Endothelial cell of umbilical vein (primary cell): ENCODE results near the gene CTDSPL. TPM values are rescaled to one million over a fixed set of nuclear protein-coding genes. Genes with fewer than 3 reads are reported as not detected.

Experiments
- BruUV-seq: library from RNA; stranded (reverse); fragments of 400-500 nt; replicated peaks from 2 replicates; lab custom pipeline; 2021; lab: Mats Ljungman, UMichigan
- CTCF ChIA-PET: fragments of 300-600, 350-600 bp; sonication (Branson Sonifier 250); formaldehyde crosslinking; loops from one replicate; lab custom pipeline; 2021; ENCODE audit warnings: antibody characterized with exemption, inconsistent platforms; lab: Charles Lee
- POLR2A ChIA-PET: fragments of 300-600, 350-600 bp; sonication (Branson Sonifier 250); formaldehyde crosslinking; loops from one replicate; lab custom pipeline; 2021; ENCODE audit warnings: antibody characterized with exemption, inconsistent platforms; lab: Charles Lee
- DNase-seq: peaks from one replicate; pipeline ENCODE4 v3.0.0-alpha.2; 2011; ENCODE audit warnings: low read depth, low spot score
- FAIRE-seq: peaks from 2 replicates; lab custom pipeline; 2011; peaks lifted over from hg19 to GRCh38; lab: Jason Lieb, UNC
- H2AFZ ChIP-seq: 2 replicates; pipeline ENCODE4 v1.6.0; 2012; ENCODE audit warnings: low read depth, low read length, control low read depth, inconsistent platforms
- H3K27ac ChIP-seq: 2 replicates; pipeline ENCODE4 v1.5.1; 2011; ENCODE audit warnings: low read depth, mild to moderate bottlenecking, control low read depth, low read length, moderate library complexity; ENCODE audit not compliant: insufficient read depth
- H3K27me3 ChIP-seq, 2 experiments: 2 replicates each; pipeline versions ENCODE4 v1.6.0 to v1.6.1; 2011; ENCODE audit warnings: low read length in 2 of 2, mixed read lengths in 1 of 2; ENCODE audit not compliant: control insufficient read depth in 2 of 2, insufficient read depth in 2 of 2
- H3K36me3 ChIP-seq, 2 experiments: 2 replicates in 1 of 2; 3 replicates in 1 of 2; pipeline ENCODE4 v1.5.1; 2011; ENCODE audit warnings: low read length in 2 of 2, mild to moderate bottlenecking in 1 of 2, moderate library complexity in 1 of 2; ENCODE audit not compliant: control insufficient read depth in 2 of 2, insufficient read depth in 2 of 2; ENCODE audit errors: extremely low read depth in 1 of 2
- H3K4me1 ChIP-seq: 3 replicates; pipeline ENCODE4 v1.5.1; 2011; ENCODE audit warnings: mild to moderate bottlenecking, low read length; ENCODE audit not compliant: control insufficient read depth, insufficient read depth; ENCODE audit errors: extremely low read depth
- H3K4me2 ChIP-seq: 2 replicates; pipeline ENCODE4 v1.6.1; 2011; ENCODE audit warnings: low read length, control low read depth, mixed read lengths; ENCODE audit not compliant: insufficient read depth
- H3K4me3 ChIP-seq, 3 experiments: fragments of 200-600 bp in 1 of 3; sonication (generic), shearing (Covaris generic) in 1 of 3; replicated peaks in 1 of 3; 2 replicates each; pipeline ENCODE4 v1.5.1; 2011 to 2016; ENCODE audit warnings: control low read depth in 3 of 3, low read length in 3 of 3, mild to moderate bottlenecking in 2 of 3, inconsistent platforms in 1 of 3, low read depth in 1 of 3, moderate library complexity in 1 of 3; ENCODE audit not compliant: insufficient read depth in 1 of 3
- H3K79me2 ChIP-seq: 2 replicates; pipeline ENCODE4 v1.6.0; 2012; ENCODE audit warnings: low read length, inconsistent platforms; ENCODE audit not compliant: control insufficient read depth, insufficient read depth
- H3K9ac ChIP-seq: replicated peaks from 2 replicates; pipeline ENCODE3; 2011; ENCODE audit warnings: low read length, control low read depth; ENCODE audit not compliant: insufficient read depth; ENCODE audit errors: extremely low read depth
- H3K9me1 ChIP-seq: replicated peaks from 3 replicates; pipeline ENCODE4 v1.6.0; 2011; ENCODE audit warnings: mild to moderate bottlenecking, low read length; ENCODE audit not compliant: control insufficient read depth, insufficient read depth; ENCODE audit errors: extremely low read depth
- H3K9me3 ChIP-seq: replicated peaks from 2 replicates; pipeline ENCODE4 v1.5.1; 2012; ENCODE audit warnings: low read length, inconsistent platforms; ENCODE audit not compliant: control insufficient read depth, insufficient read depth
- H4K20me1 ChIP-seq: replicated peaks from 2 replicates; pipeline ENCODE3; 2011; ENCODE audit warnings: mild to moderate bottlenecking, low read length; ENCODE audit not compliant: control insufficient read depth, insufficient read depth; ENCODE audit errors: extremely low read depth
- CTCF ChIP-seq, 2 donors: IDR thresholded peaks; 1 replicate in 1 of 2; 2 replicates in 1 of 2; pipeline ENCODE4 v1.5.1; 2011; ENCODE audit warnings: low read length in 2 of 2, mild to moderate bottlenecking in 2 of 2, moderate library complexity in 2 of 2, control low read depth in 1 of 2, inconsistent platforms in 1 of 2, low read depth in 1 of 2; ENCODE audit not compliant: insufficient read depth in 1 of 2; ENCODE audit errors: extremely low read depth in 1 of 2
- EZH2 ChIP-seq: IDR thresholded peaks from 2 replicates; pipeline ENCODE4 v1.6.1; 2012; ENCODE audit warnings: borderline replicate concordance, low read depth, mild to moderate bottlenecking, moderate library complexity, low read length, inconsistent platforms; ENCODE audit not compliant: severe bottlenecking
- FOS ChIP-seq: IDR thresholded peaks from 2 replicates; pipeline ENCODE4 v1.6.1; 2011; ENCODE audit warnings: mild to moderate bottlenecking, low read length, moderate library complexity, borderline replicate concordance; ENCODE audit not compliant: insufficient read depth
- GATA2 ChIP-seq: IDR thresholded peaks from 2 replicates; pipeline ENCODE4 v1.7.0; 2011; ENCODE audit warnings: low read depth, mild to moderate bottlenecking, moderate library complexity, mixed read lengths, low read length; ENCODE audit not compliant: insufficient read length, insufficient read depth
- JUN ChIP-seq: IDR thresholded peaks from 2 replicates; pipeline ENCODE4 v1.6.1; 2011; ENCODE audit warnings: borderline replicate concordance, low read depth; ENCODE audit not compliant: insufficient read length, insufficient read depth
- MYC ChIP-seq: IDR thresholded peaks from one replicate; pipeline ENCODE4 v1.6.1; 2011; ENCODE audit warnings: mild to moderate bottlenecking, low read depth, low read length
- POLR2A ChIP-seq: IDR thresholded peaks from 2 replicates; pipeline ENCODE4 v1.6.1; 2012; ENCODE audit warnings: low read depth, mild to moderate bottlenecking, control low read depth, low read length
- POLR2AphosphoS5 ChIP-seq: IDR thresholded peaks from 2 replicates; pipeline ENCODE4 v1.6.1; 2012; ENCODE audit warnings: low read depth, mild to moderate bottlenecking, control low read depth, low read length, moderate library complexity; ENCODE audit not compliant: insufficient read depth
- dilution Hi-C: fragments of 300-500 bp; cut with MboI; formaldehyde crosslinking; loops from one replicate; pipeline ENCODE4 v1.15.0; 2019; ENCODE audit warnings: low sequenced_read_pairs; ENCODE audit not compliant: extremely low pct_ligation_motif_present
- intact Hi-C: fragments of 100-400 bp; cut with micrococcal nuclease; formaldehyde crosslinking; loops from one replicate; pipeline ENCODE4 v1.10.0; 2022
- polyA plus RNA-seq, 4 experiments: library from polyadenylated mRNA; depleted of rRNA in 3 of 4; stranded (reverse) in 3 of 4; unstranded in 1 of 4; fragments of >200 nt; gene quantifications; 2 replicates each; pipeline versions ENCODE4 v1.2.1 to v1.2.3, GENCODE V29; 2011 to 2012; ENCODE audit warnings: missing spikeins in 1 of 4
- total RNA-seq: library from RNA; stranded (reverse); gene quantifications from 2 replicates; pipeline ENCODE4 v1.2.3, GENCODE V29; 2021
- TF ChIP-seq, protein P1 (sequence below): IDR thresholded peaks from 2 replicates; pipeline ENCODE4 v1.6.1; 2011; ENCODE audit not compliant: insufficient read depth, insufficient read length

CTDSPL gene
- total and polyA plus RNA-seq, 2 donors (not counting 3 experiments of a cell fraction or from before 2014, with no cell fraction given): 30.1 to 43.2 TPM

GRCh38 chr3:37963016-37963415 is 101.3 kb downstream of the CTDSPL start:
- no peaks in the 10 kb centered on the region for H3K9me1 ChIP-seq
- no peak overlapping the region for H3K4me3 ChIP-seq
- POLR2A ChIA-PET: no interaction called here
- CTCF ChIA-PET: interaction anchor here (2.8 kb wide), 1 partner anchor 12 kb away, joined by 17 read pairs; no protein-coding TSS in a partner anchor
- no peak overlapping the region for H3K27ac ChIP-seq
- no peak overlapping the region for H3K4me2 ChIP-seq
- no peak for TF ChIP-seq FOS
- no peak for TF ChIP-seq JUN
- TF ChIP-seq, protein P1, sequence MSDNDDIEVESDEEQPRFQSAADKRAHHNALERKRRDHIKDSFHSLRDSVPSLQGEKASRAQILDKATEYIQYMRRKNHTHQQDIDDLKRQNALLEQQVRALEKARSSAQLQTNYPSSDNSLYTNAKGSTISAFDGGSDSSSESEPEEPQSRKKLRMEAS: no peak
- no peak for TF ChIP-seq EZH2
- TF ChIP-seq CTCF (IDR thresholded peaks at IDR 0.05; ENCODE audit: extremely low read depth in 1 of 2, insufficient read depth in 1 of 2, low read depth in 1 of 2, low read length in 2 of 2): no peak
- TF ChIP-seq MYC: no peak
- no peak for TF ChIP-seq POLR2A
- TF ChIP-seq POLR2AphosphoS5: no peak
- TF ChIP-seq GATA2: no peak
- BruUV-seq: no TSS peak
- dilution Hi-C loops (no loop called here), intact Hi-C loops (no loop called here)
- no peaks in the 10 kb centered on the region for H3K79me2 ChIP-seq
- no peaks in the 10 kb centered on the region for H3K36me3 ChIP-seq
- H3K4me1 ChIP-seq: peaks cover 11% of the 10 kb centered on the region
- H4K20me1 ChIP-seq: no peaks in the 10 kb centered on the region
- no peaks in the 10 kb centered on the region for H3K27me3 ChIP-seq
- H3K9me3 ChIP-seq: no peaks in the 10 kb centered on the region
- no peak overlapping the region for H2AFZ ChIP-seq
- H3K9ac ChIP-seq: no peak overlapping the region
- DNase-seq: no peak
- no peak for FAIRE-seq
